Neural crest cell (in vitro differentiated cells): ENCODE measurements around the gene DENND1A. TPM values are rescaled to one million over a fixed set of nuclear protein-coding genes. Genes with fewer than 3 reads are reported as not detected.

Experiments
- DNase-seq: peaks from one replicate; pipeline ENCODE4 v3.0.0; 2021; ENCODE audit warnings: low read depth, mixed read lengths, low spot score
- H3K27ac Mint-ChIP-seq: one replicate; pipeline ENCODE4 v1.8.0; 2021; ENCODE audit warnings: mild to moderate bottlenecking, mixed read lengths; ENCODE audit not compliant: unreplicated experiment
- H3K27me3 Mint-ChIP-seq: 2 replicates; pipeline ENCODE4 v1.8.0; 2021; ENCODE audit warnings: low read depth, mild to moderate bottlenecking, mixed read lengths
- H3K36me3 Mint-ChIP-seq: 2 replicates; pipeline ENCODE4 v1.8.0; 2021; ENCODE audit warnings: low read depth, mild to moderate bottlenecking, mixed read lengths
- H3K4me1 Mint-ChIP-seq: 2 replicates; pipeline ENCODE4 v1.8.0; 2021; ENCODE audit warnings: mixed read lengths
- H3K4me3 Mint-ChIP-seq: one replicate; pipeline ENCODE4 v1.8.0; 2021; ENCODE audit warnings: mild to moderate bottlenecking, mixed read lengths
- H3K9me3 Mint-ChIP-seq: 2 replicates; pipeline ENCODE4 v1.8.0; 2021; ENCODE audit warnings: mixed read lengths
- total RNA-seq: library from RNA; stranded (reverse); gene quantifications from 2 replicates; pipeline ENCODE4 v1.2.1, GENCODE V29; 2021
- TF ChIP-seq, protein P1 (sequence below): fragments of 200-600 bp; sonication (generic); conservative IDR thresholded peaks from 2 replicates; pipeline ENCODE4 v1.5.0; 2021; ENCODE audit warnings: antibody characterized with exemption, mild to moderate bottlenecking

Gene DENND1A
- total RNA-seq, 1 donor from 2014 or later, result 17.8 TPM

DNA sequence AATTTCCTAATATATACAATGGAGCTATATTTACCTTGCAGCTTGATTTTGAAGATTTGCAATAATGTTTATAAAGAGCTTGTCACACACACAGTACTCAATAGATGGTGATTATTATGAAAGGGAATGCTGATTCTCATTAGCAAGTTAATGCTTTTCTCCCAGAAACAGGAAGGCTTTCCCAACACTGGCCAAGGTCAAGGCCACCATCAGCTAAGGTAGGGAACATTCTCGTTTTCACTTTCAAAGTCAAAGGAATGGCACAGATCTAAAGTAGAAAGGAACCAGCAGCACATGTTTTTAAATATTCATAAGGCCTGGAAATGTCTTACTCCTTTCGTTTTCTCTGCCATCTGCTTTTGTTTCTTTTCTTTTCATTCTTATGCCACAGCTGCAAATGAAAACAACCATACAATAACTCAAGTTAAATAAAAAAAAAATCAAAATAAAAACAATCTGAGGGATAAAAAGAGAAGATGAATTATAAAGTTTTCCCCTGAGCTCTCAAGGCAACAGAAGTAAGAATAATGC, 307.1 kb downstream of the DENND1A start:
- H3K9me3 Mint-ChIP-seq, result no peaks in the 10 kb centered on the region

DNA sequence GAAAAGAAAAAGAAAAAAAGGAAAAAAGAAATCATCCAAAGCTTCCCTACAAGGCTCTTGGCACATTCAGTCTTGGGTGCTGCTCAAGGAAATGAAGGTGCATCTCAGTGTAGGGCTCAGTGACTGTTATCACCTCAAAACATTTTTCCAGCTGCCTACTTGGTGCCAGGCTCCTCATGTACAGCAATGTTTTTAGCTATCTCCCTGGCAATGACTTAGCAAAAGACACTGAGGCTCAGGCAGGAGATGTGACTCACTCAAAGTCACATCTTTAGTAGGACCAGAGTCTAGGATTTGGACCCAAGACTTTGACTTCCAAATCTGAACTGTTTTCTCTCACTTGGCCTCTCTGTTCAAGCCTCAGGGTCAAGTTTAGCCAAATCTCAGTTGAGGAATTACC, 309.7 kb downstream of the DENND1A start:
- H3K27ac Mint-ChIP-seq, result no peak overlapping the region
- DNase-seq, result no peak
- H3K4me1 Mint-ChIP-seq, result no peaks in the 10 kb centered on the region
- no peaks in the 10 kb centered on the region for H3K27me3 Mint-ChIP-seq
- H3K4me3 Mint-ChIP-seq, result no peak overlapping the region
- no peaks in the 10 kb centered on the region for H3K36me3 Mint-ChIP-seq
- TF ChIP-seq, protein P1, sequence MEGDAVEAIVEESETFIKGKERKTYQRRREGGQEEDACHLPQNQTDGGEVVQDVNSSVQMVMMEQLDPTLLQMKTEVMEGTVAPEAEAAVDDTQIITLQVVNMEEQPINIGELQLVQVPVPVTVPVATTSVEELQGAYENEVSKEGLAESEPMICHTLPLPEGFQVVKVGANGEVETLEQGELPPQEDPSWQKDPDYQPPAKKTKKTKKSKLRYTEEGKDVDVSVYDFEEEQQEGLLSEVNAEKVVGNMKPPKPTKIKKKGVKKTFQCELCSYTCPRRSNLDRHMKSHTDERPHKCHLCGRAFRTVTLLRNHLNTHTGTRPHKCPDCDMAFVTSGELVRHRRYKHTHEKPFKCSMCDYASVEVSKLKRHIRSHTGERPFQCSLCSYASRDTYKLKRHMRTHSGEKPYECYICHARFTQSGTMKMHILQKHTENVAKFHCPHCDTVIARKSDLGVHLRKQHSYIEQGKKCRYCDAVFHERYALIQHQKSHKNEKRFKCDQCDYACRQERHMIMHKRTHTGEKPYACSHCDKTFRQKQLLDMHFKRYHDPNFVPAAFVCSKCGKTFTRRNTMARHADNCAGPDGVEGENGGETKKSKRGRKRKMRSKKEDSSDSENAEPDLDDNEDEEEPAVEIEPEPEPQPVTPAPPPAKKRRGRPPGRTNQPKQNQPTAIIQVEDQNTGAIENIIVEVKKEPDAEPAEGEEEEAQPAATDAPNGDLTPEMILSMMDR, result no peak
- H3K9me3 Mint-ChIP-seq, result no peaks in the 10 kb centered on the region

More for the DNA sequence above, 307.1 kb downstream of the DENND1A start:
- no peak overlapping the region for H3K4me3 Mint-ChIP-seq
- no peaks in the 10 kb centered on the region for H3K36me3 Mint-ChIP-seq
- TF ChIP-seq, protein P1, result no peak
- DNase-seq, result no peak
- H3K4me1 Mint-ChIP-seq, result no peaks in the 10 kb centered on the region
- no peaks in the 10 kb centered on the region for H3K27me3 Mint-ChIP-seq
- no peak overlapping the region for H3K27ac Mint-ChIP-seq

DNA sequence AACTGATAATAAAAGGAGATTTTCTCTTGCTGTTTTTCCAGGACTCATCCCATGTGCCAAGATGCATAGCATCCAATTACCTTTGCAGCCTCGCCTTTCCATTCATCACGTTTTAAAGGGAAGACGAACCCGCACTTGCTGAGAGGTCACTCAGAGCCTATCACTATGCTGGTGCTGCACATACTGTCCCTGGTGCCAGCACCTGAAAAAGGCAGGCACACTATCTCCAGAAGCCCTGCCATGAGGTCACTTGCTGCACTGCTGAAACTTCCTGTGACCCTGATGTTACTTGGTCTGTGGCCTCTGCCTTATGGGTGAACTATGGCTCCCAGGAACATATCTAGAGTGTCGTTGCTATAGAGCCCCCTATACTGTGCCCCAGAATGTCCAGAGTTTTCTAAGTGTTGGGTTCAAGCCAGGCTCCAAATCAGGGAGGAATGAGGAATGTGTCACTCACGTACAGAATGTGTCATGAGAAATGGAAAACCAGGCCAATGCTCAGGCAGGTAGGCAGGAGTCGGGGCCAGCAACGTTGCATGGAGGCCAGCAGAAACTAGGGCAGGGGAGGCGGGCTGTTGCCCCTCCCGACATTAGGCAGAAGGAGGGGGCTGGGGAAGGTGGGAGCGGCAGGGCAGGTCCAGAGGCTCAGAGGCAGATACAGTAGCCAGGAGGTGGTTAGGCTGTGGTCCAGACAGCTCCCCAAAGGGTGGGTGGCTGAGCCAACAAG, 311.8 kb downstream of the DENND1A start:
- TF ChIP-seq, protein P1, result no peak
- DNase-seq, result no peak
- Mint-ChIP-seq H3K27me3 (no peaks in the 10 kb centered on the region), H3K36me3 (no peaks in the 10 kb centered on the region), H3K9me3 (no peaks in the 10 kb centered on the region), H3K4me3 (no peak overlapping the region), H3K27ac (no peak overlapping the region), H3K4me1 (no peaks in the 10 kb centered on the region)

DNA sequence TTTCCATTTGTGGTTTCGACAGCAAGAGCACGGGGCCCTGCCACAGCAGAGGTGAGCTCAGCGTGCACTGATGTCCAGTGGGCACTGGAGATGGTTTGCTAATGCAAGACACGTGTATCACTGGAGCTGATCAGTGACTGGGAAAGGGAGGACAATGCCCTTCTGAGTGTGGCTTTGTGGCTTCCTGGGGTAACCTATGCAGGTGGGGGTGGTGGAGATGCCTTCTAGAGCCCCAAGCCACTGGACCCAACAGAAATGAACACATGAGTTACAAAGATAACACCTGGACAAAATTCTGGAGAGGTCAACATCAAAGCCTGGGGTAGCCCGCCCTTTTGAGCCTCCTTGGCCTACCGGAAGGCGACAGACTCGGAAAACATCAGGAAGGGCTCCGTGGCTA, 312.6 kb downstream of the DENND1A start:
- Mint-ChIP-seq H3K36me3 (no peaks in the 10 kb centered on the region), H3K4me1 (no peaks in the 10 kb centered on the region), H3K27me3 (no peaks in the 10 kb centered on the region), H3K9me3 (no peaks in the 10 kb centered on the region), H3K27ac (no peak overlapping the region), H3K4me3 (no peak overlapping the region)
- DNase-seq, result no peak
- TF ChIP-seq, protein P1, result no peak

DNA sequence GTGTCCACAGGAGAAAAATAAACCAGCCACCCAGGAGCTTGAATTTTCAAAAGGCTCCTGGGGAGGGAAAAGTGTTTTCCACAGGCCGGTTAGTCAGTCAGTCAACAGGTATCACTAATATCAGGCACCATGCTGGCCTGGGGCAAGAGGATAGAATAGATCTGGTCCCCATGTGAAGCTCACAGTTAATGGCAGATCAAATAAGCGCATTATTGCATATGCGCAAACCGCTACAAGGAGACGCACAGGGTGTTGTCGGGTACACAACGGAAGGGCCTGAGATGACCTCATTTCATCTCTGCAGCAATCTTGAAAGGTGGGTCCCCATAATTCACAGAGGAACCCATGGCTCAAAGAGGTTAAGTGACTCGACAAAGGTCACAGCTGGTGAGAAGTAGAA, 313.2 kb downstream of the DENND1A start:
- H3K4me1 Mint-ChIP-seq, result no peaks in the 10 kb centered on the region
- H3K27ac Mint-ChIP-seq, result no peak overlapping the region
- TF ChIP-seq, protein P1, result no peak

More for the DNA sequence above, 313.2 kb downstream of the DENND1A start:
- Mint-ChIP-seq H3K36me3 (no peaks in the 10 kb centered on the region), H3K9me3 (no peaks in the 10 kb centered on the region), H3K4me3 (no peak overlapping the region), H3K27me3 (no peaks in the 10 kb centered on the region)
- DNase-seq, result no peak
